HepG2 (cell line): Measurements from ENCODE around the gene ZSCAN26. TPM values are rescaled to one million over a fixed set of nuclear protein-coding genes. Genes with fewer than 3 reads are reported as not detected.
A peak's percentile ranks its signal among the peaks of the same experiment; 100 is the strongest.

ENCODE experiments used
- ARNTL ChIP-seq: sonication (generic); formaldehyde crosslinking; IDR thresholded peaks from 2 replicates; pipeline ENCODE4 v1.4.0; 2020; ENCODE audit warnings: mild to moderate bottlenecking, missing genetic modification reagents
- KDM2A ChIP-seq: sonication (generic); formaldehyde crosslinking; IDR thresholded peaks from 2 replicates; pipeline ENCODE4 v1.4.0; 2020; ENCODE audit warnings: low read depth, missing genetic modification reagents, borderline replicate concordance
- MYC ChIP-seq: sonication (generic); formaldehyde crosslinking; IDR thresholded peaks from 2 replicates; pipeline ENCODE4 v1.9.0; 2021; ENCODE audit warnings: missing genetic modification reagents, borderline replicate concordance
- SMARCC2 ChIP-seq: fragments of 450-650 bp; IDR thresholded peaks from 2 replicates; pipeline ENCODE4 v1.6.1; 2017; ENCODE audit warnings: antibody characterized with exemption, mild to moderate bottlenecking
- TBX2 ChIP-seq: sonication (generic); formaldehyde crosslinking; IDR thresholded peaks from 2 replicates; pipeline ENCODE4 v1.5.0; 2020; ENCODE audit warnings: missing genetic modification reagents, mild to moderate bottlenecking, borderline replicate concordance
- ZBTB20 ChIP-seq: sonication (generic); formaldehyde crosslinking; IDR thresholded peaks from 2 replicates; pipeline ENCODE4 v1.8.1; 2023; ENCODE audit warnings: missing genetic modification reagents, low read depth, mild to moderate bottlenecking, borderline replicate concordance
- ZNF143 ChIP-seq: sonication (generic); formaldehyde crosslinking; IDR thresholded peaks from 2 replicates; pipeline ENCODE4 v1.4.0; 2020; ENCODE audit warnings: missing genetic modification reagents
- ZNF20 ChIP-seq: sonication (generic); formaldehyde crosslinking; IDR thresholded peaks from 2 replicates; pipeline ENCODE4 v1.4.0; 2020; ENCODE audit warnings: mild to moderate bottlenecking, moderate library complexity, missing genetic modification reagents
- ZNF558 ChIP-seq: sonication (generic); formaldehyde crosslinking; IDR thresholded peaks from 2 replicates; pipeline ENCODE4 v1.9.0; 2022; ENCODE audit warnings: mild to moderate bottlenecking, missing genetic modification reagents, borderline replicate concordance
- ZNF619 ChIP-seq: sonication (generic); formaldehyde crosslinking; IDR thresholded peaks from 2 replicates; pipeline ENCODE4 v1.4.0; 2020; ENCODE audit warnings: mild to moderate bottlenecking, missing genetic modification reagents
- ZNF703 ChIP-seq: sonication (generic); formaldehyde crosslinking; IDR thresholded peaks from 2 replicates; pipeline ENCODE4 v1.5.1; 2020; ENCODE audit warnings: missing genetic modification reagents, mild to moderate bottlenecking, moderate library complexity, borderline replicate concordance
- polyA plus RNA-seq, 8 experiments: library from polyadenylated mRNA; depleted of rRNA in 3 of 8; stranded (reverse) in 7 of 8; unstranded in 1 of 8; fragments of >200 nt; fragmentation: Illumina TruSeq in 4 of 8; extraction: Trizol in 4 of 8; gene quantifications; 2 replicates each; pipeline versions ENCODE4 v1.2.1 to v1.2.3, GENCODE V29; 2011 to 2016; ENCODE audit warnings: low read depth in 4 of 8, missing spikeins in 1 of 8, mixed read lengths in 1 of 8; ENCODE audit not compliant: insufficient read depth in 1 of 8
- total RNA-seq, 5 experiments: library from RNA; depleted of rRNA; stranded (reverse); fragments of >200 nt; fragmentation: Illumina TruSeq; extraction: Trizol; gene quantifications; 2 replicates each; pipeline ENCODE4 v1.2.3, GENCODE V29; 2016; ENCODE audit warnings: low read depth in 1 of 5
- TF ChIP-seq, protein P1 (sequence below): sonication (generic); formaldehyde crosslinking; IDR thresholded peaks from 2 replicates; pipeline ENCODE4 v1.5.0; 2020; ENCODE audit warnings: mild to moderate bottlenecking, missing genetic modification reagents, borderline replicate concordance
- TF ChIP-seq, protein P2 (sequence below): sonication (generic); formaldehyde crosslinking; IDR thresholded peaks from 2 replicates; pipeline ENCODE4 v1.4.0; 2020; ENCODE audit warnings: missing genetic modification reagents
- TF ChIP-seq, protein P3 (sequence below): sonication (generic); formaldehyde crosslinking; IDR thresholded peaks from 2 replicates; pipeline ENCODE4 v1.8.0; 2022; ENCODE audit warnings: missing genetic modification reagents, mild to moderate bottlenecking, borderline replicate concordance
- TF ChIP-seq, protein P4 (sequence below): sonication (generic); formaldehyde crosslinking; IDR thresholded peaks from 2 replicates; pipeline ENCODE4 v1.4.0; 2020; ENCODE audit warnings: missing genetic modification reagents

The ZSCAN26 gene
- total and polyA plus RNA-seq, 2 of the 13 experiments (the other 11 are each of a cell fraction or from before 2014, with no cell fraction given) = 12.0 to 15.6 TPM

DNA sequence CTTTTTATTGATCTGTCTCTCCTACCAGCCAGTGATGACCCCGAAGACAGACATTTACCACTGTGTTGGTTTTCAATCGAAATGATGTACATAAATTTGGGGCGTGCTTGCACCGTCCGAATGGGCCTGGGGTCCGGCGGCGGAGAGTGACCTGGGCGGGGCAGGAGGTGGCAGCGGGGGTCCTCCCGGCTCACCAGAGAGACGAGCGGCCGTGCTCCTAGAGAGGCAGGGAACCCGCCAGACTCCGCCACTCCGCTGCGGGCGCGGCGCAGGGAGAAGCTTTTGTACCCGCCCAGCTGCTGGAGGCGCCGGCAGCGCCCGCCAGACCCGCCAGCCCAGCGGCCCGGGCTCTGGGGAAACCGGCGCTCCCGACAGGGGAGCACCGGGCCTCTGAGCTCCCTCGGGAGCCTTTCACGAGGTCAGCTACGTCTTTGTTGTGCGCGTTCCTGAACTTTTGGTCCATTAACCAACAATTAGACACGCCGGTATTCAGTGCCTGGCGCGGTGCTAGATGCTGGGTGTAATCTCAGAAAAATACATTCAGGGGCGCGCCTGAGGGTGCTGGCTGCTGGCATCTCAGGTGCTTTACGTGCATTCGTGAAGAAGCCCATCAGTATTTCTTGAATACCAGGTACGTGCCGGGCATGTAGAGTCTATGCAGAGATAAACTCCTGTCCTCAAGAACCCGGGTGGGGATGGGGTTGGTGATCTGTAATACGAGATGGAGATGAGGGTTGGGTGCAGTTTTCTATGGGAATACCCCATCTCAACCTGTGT, 14.5 kb downstream of the ZSCAN26 start, which contains the start of gene PGBD1 (continued):
- no peak for TF ChIP-seq ZNF143
- peak; percentile 88 for TF ChIP-seq ZNF619 (CRISPR knock-in tag)
- TF ChIP-seq, protein P1, sequence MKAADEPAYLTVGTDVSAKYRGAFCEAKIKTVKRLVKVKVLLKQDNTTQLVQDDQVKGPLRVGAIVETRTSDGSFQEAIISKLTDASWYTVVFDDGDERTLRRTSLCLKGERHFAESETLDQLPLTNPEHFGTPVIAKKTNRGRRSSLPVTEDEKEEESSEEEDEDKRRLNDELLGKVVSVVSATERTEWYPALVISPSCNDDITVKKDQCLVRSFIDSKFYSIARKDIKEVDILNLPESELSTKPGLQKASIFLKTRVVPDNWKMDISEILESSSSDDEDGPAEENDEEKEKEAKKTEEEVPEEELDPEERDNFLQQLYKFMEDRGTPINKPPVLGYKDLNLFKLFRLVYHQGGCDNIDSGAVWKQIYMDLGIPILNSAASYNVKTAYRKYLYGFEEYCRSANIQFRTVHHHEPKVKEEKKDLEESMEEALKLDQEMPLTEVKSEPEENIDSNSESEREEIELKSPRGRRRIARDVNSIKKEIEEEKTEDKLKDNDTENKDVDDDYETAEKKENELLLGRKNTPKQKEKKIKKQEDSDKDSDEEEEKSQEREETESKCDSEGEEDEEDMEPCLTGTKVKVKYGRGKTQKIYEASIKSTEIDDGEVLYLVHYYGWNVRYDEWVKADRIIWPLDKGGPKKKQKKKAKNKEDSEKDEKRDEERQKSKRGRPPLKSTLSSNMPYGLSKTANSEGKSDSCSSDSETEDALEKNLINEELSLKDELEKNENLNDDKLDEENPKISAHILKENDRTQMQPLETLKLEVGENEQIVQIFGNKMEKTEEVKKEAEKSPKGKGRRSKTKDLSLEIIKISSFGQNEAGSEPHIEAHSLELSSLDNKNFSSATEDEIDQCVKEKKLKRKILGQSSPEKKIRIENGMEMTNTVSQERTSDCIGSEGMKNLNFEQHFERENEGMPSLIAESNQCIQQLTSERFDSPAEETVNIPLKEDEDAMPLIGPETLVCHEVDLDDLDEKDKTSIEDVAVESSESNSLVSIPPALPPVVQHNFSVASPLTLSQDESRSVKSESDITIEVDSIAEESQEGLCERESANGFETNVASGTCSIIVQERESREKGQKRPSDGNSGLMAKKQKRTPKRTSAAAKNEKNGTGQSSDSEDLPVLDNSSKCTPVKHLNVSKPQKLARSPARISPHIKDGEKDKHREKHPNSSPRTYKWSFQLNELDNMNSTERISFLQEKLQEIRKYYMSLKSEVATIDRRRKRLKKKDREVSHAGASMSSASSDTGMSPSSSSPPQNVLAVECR (CRISPR knock-in tag) = peak; percentile 92
- TF ChIP-seq KDM2A = peak; percentile 97; the same call in 1 of the 2 replicates
- TF ChIP-seq, protein P2, sequence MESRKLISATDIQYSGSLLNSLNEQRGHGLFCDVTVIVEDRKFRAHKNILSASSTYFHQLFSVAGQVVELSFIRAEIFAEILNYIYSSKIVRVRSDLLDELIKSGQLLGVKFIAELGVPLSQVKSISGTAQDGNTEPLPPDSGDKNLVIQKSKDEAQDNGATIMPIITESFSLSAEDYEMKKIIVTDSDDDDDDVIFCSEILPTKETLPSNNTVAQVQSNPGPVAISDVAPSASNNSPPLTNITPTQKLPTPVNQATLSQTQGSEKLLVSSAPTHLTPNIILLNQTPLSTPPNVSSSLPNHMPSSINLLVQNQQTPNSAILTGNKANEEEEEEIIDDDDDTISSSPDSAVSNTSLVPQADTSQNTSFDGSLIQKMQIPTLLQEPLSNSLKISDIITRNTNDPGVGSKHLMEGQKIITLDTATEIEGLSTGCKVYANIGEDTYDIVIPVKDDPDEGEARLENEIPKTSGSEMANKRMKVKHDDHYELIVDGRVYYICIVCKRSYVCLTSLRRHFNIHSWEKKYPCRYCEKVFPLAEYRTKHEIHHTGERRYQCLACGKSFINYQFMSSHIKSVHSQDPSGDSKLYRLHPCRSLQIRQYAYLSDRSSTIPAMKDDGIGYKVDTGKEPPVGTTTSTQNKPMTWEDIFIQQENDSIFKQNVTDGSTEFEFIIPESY = no peak
- peak; percentile 63; the same call in 1 of the 2 replicates for TF ChIP-seq MYC
- TF ChIP-seq ZNF703 (CRISPR knock-in tag) = peak; percentile 64; the same call in 1 of the 2 replicates
- peak; percentile 84 for TF ChIP-seq TBX2
- TF ChIP-seq ZBTB20 (CRISPR knock-in tag) = 0 out of 2 replicates have a peak, but pooled peaks have one; percentile 22
- TF ChIP-seq, protein P3, sequence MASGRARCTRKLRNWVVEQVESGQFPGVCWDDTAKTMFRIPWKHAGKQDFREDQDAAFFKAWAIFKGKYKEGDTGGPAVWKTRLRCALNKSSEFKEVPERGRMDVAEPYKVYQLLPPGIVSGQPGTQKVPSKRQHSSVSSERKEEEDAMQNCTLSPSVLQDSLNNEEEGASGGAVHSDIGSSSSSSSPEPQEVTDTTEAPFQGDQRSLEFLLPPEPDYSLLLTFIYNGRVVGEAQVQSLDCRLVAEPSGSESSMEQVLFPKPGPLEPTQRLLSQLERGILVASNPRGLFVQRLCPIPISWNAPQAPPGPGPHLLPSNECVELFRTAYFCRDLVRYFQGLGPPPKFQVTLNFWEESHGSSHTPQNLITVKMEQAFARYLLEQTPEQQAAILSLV (CRISPR knock-in tag) = peak; percentile 86; the same call in 1 of the 2 replicates
- no peak for TF ChIP-seq ZNF558 (CRISPR knock-in tag)
- no peak for TF ChIP-seq ZNF20 (CRISPR knock-in tag)
- TF ChIP-seq, protein P4, sequence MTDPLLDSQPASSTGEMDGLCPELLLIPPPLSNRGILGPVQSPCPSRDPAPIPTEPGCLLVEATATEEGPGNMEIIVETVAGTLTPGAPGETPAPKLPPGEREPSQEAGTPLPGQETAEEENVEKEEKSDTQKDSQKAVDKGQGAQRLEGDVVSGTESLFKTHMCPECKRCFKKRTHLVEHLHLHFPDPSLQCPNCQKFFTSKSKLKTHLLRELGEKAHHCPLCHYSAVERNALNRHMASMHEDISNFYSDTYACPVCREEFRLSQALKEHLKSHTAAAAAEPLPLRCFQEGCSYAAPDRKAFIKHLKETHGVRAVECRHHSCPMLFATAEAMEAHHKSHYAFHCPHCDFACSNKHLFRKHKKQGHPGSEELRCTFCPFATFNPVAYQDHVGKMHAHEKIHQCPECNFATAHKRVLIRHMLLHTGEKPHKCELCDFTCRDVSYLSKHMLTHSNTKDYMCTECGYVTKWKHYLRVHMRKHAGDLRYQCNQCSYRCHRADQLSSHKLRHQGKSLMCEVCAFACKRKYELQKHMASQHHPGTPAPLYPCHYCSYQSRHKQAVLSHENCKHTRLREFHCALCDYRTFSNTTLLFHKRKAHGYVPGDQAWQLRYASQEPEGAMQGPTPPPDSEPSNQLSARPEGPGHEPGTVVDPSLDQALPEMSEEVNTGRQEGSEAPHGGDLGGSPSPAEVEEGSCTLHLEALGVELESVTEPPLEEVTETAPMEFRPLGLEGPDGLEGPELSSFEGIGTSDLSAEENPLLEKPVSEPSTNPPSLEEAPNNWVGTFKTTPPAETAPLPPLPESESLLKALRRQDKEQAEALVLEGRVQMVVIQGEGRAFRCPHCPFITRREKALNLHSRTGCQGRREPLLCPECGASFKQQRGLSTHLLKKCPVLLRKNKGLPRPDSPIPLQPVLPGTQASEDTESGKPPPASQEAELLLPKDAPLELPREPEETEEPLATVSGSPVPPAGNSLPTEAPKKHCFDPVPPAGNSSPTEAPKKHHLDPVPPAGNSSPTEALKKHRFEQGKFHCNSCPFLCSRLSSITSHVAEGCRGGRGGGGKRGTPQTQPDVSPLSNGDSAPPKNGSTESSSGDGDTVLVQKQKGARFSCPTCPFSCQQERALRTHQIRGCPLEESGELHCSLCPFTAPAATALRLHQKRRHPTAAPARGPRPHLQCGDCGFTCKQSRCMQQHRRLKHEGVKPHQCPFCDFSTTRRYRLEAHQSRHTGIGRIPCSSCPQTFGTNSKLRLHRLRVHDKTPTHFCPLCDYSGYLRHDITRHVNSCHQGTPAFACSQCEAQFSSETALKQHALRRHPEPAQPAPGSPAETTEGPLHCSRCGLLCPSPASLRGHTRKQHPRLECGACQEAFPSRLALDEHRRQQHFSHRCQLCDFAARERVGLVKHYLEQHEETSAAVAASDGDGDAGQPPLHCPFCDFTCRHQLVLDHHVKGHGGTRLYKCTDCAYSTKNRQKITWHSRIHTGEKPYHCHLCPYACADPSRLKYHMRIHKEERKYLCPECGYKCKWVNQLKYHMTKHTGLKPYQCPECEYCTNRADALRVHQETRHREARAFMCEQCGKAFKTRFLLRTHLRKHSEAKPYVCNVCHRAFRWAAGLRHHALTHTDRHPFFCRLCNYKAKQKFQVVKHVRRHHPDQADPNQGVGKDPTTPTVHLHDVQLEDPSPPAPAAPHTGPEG (CRISPR knock-in tag) = peak; percentile 43; the same call in 1 of the 2 replicates
- no peak for TF ChIP-seq SMARCC2
- no peak for TF ChIP-seq ARNTL (CRISPR knock-in tag)
